CD14-positive monocyte (primary cell): ENCODE measurements around the gene TMIGD1. TPM values are rescaled to one million over a fixed set of nuclear protein-coding genes. Genes with fewer than 3 reads are reported as not detected.

Experiments
- DNase-seq, 3 donors: peaks; one replicate each; pipeline ENCODE4 v3.0.0-alpha.2; 2011 to 2022
- H2AFZ ChIP-seq: 2 replicates; pipeline ENCODE4 v1.6.0; 2012; ENCODE audit warnings: mild to moderate bottlenecking, low read depth, low read length, inconsistent platforms; ENCODE audit not compliant: insufficient read depth, poor library complexity, severe bottlenecking
- H3K27ac ChIP-seq, 2 donors: 1 replicate in 1 of 2; 2 replicates in 1 of 2; pipeline ENCODE4 v1.5.1; 2012 to 2013; ENCODE audit warnings: low read length in 2 of 2, control low read depth in 1 of 2, inconsistent platforms in 1 of 2, low read depth in 1 of 2, mild to moderate bottlenecking in 1 of 2
- H3K27me3 ChIP-seq, 2 donors: one replicate each; pipeline versions ENCODE4 v1.6.0 to v1.6.1; 2011 to 2013; ENCODE audit warnings: low read length in 2 of 2; ENCODE audit not compliant: control insufficient read depth in 2 of 2, insufficient read depth in 2 of 2
- H3K36me3 ChIP-seq, 2 donors: replicated peaks in 1 of 2; 1 replicate in 1 of 2; 2 replicates in 1 of 2; pipeline versions ENCODE4 v1.5.1 to v1.6.1; 2012 to 2013; ENCODE audit warnings: low read length in 2 of 2, control low read depth in 1 of 2, inconsistent platforms in 1 of 2, mild to moderate bottlenecking in 1 of 2; ENCODE audit not compliant: insufficient read depth in 2 of 2, control insufficient read depth in 1 of 2
- H3K4me1 ChIP-seq, 2 donors: 1 replicate in 1 of 2; 2 replicates in 1 of 2; pipeline versions ENCODE4 v1.5.1 to v1.6.1; 2012 to 2013; ENCODE audit warnings: low read length in 2 of 2, control low read depth in 1 of 2, inconsistent platforms in 1 of 2, mild to moderate bottlenecking in 1 of 2, moderate library complexity in 1 of 2; ENCODE audit not compliant: insufficient read depth in 2 of 2, control insufficient read depth in 1 of 2
- H3K4me2 ChIP-seq: replicated peaks from 2 replicates; pipeline ENCODE3; 2012; ENCODE audit warnings: low read length, moderate library complexity, mild to moderate bottlenecking; ENCODE audit not compliant: poor library complexity, severe bottlenecking; ENCODE audit errors: extremely low read depth
- H3K4me3 ChIP-seq, 3 experiments: fragments of 200-600 bp in 1 of 3; sonication (generic) in 1 of 3; replicated peaks in 1 of 3; 1 replicate in 2 of 3; 2 replicates in 1 of 3; pipeline ENCODE4 v1.5.1; 2011 to 2013; ENCODE audit warnings: low read length in 3 of 3, mild to moderate bottlenecking in 3 of 3, control low read depth in 2 of 3, low read depth in 2 of 3, inconsistent platforms in 1 of 3, moderate library complexity in 1 of 3
- H3K79me2 ChIP-seq: 2 replicates; pipeline ENCODE4 v1.6.0; 2012; ENCODE audit warnings: mild to moderate bottlenecking, control low read depth, inconsistent platforms, low read length, moderate library complexity; ENCODE audit not compliant: insufficient read depth
- H3K9ac ChIP-seq: 2 replicates; pipeline ENCODE4 v1.6.0; 2017; ENCODE audit warnings: low read length, mild to moderate bottlenecking; ENCODE audit not compliant: insufficient read depth, poor library complexity, severe bottlenecking
- H3K9me3 ChIP-seq, 2 donors: replicated peaks in 1 of 2; 1 replicate in 1 of 2; 2 replicates in 1 of 2; pipeline versions ENCODE4 v1.5.1 to v1.6.1; 2012 to 2013; ENCODE audit warnings: low read length in 2 of 2, control low read depth in 1 of 2; ENCODE audit not compliant: control insufficient read depth in 1 of 2, insufficient read depth in 1 of 2
- H4K20me1 ChIP-seq: 2 replicates; pipeline ENCODE4 v1.6.0; 2012; ENCODE audit warnings: mild to moderate bottlenecking, low read length, control low read depth, moderate library complexity; ENCODE audit not compliant: insufficient read depth
- H3K27ac Mint-ChIP-seq, 7 donors: one replicate each; pipeline ENCODE4 v1.8.0; 2020; ENCODE audit warnings: mild to moderate bottlenecking in 7 of 7, mixed read lengths in 7 of 7, moderate library complexity in 6 of 7, inconsistent platforms in 2 of 7
- H3K27me3 Mint-ChIP-seq, 3 donors: one replicate each; pipeline ENCODE4 v1.8.0; 2021 to 2022; ENCODE audit warnings: low read depth in 3 of 3, mild to moderate bottlenecking in 3 of 3, mixed read lengths in 3 of 3, moderate library complexity in 3 of 3, inconsistent platforms in 1 of 3
- H3K36me3 Mint-ChIP-seq, 2 donors: one replicate each; pipeline ENCODE4 v1.8.0; 2020; ENCODE audit warnings: mixed read lengths in 2 of 2, inconsistent platforms in 1 of 2, mild to moderate bottlenecking in 1 of 2
- H3K4me1 Mint-ChIP-seq: one replicate; pipeline ENCODE4 v1.8.0; 2020; ENCODE audit warnings: mild to moderate bottlenecking, mixed read lengths
- H3K4me3 Mint-ChIP-seq, 2 donors: one replicate each; pipeline ENCODE4 v1.8.0; 2020; ENCODE audit warnings: mild to moderate bottlenecking in 2 of 2, mixed read lengths in 2 of 2, moderate library complexity in 1 of 2
- H3K9me3 Mint-ChIP-seq, 7 donors: one replicate each; pipeline ENCODE4 v1.8.0; 2020 to 2022; ENCODE audit warnings: mixed read lengths in 7 of 7, mild to moderate bottlenecking in 6 of 7, moderate library complexity in 6 of 7, inconsistent platforms in 2 of 7
- WGBS: methylation state at CpG from one replicate; pipeline ENCODE4 v1.1.5; 2013; ENCODE audit warnings: missing lambda C conversion rate; ENCODE audit not compliant: insufficient coverage; 5-methylcytosine and 5-hydroxymethylcytosine counted together
- intact Hi-C, 2 donors: fragments of 100-400 bp; cut with micrococcal nuclease; formaldehyde crosslinking; loops; one replicate each; pipeline versions ENCODE4 v1.15.0 to v1.15.1; 2023
- polyA plus RNA-seq, 3 donors: library from polyadenylated mRNA; depleted of rRNA in 1 of 3; unstranded in 2 of 3; stranded (reverse) in 1 of 3; fragments of 300-500 nt in 2 of 3; fragments of >200 nt in 1 of 3; fragmentation: Illumina TruSeq in 2 of 3; gene quantifications; 1 replicate in 2 of 3; 2 replicates in 1 of 3; pipeline ENCODE4 v1.2.3, GENCODE V29; 2012 to 2021
- TF ChIP-seq, protein P1 (sequence below): fragments of 200-600 bp; IDR thresholded peaks from one replicate; pipeline ENCODE4 v1.8.0; 2022; ENCODE audit warnings: antibody characterized with exemption, mild to moderate bottlenecking

Gene TMIGD1
- polyA plus RNA-seq, 3 donors, result not detected

GRCh38 chr17:30369995-30370394, 36.1 kb upstream of the TMIGD1 start:
- H3K9ac ChIP-seq, result no peak overlapping the region
- TF ChIP-seq, protein P1, sequence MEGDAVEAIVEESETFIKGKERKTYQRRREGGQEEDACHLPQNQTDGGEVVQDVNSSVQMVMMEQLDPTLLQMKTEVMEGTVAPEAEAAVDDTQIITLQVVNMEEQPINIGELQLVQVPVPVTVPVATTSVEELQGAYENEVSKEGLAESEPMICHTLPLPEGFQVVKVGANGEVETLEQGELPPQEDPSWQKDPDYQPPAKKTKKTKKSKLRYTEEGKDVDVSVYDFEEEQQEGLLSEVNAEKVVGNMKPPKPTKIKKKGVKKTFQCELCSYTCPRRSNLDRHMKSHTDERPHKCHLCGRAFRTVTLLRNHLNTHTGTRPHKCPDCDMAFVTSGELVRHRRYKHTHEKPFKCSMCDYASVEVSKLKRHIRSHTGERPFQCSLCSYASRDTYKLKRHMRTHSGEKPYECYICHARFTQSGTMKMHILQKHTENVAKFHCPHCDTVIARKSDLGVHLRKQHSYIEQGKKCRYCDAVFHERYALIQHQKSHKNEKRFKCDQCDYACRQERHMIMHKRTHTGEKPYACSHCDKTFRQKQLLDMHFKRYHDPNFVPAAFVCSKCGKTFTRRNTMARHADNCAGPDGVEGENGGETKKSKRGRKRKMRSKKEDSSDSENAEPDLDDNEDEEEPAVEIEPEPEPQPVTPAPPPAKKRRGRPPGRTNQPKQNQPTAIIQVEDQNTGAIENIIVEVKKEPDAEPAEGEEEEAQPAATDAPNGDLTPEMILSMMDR, result no peak
- H3K9me3 Mint-ChIP-seq, result peaks cover 0 to 3% (median 0%) of the 10 kb centered on the region in 7 donors
- no peaks in the 10 kb centered on the region for H3K27me3 ChIP-seq
- H3K4me1 Mint-ChIP-seq, result peaks cover 20% of the 10 kb centered on the region
- no peak overlapping the region for H3K4me2 ChIP-seq
- H3K36me3 Mint-ChIP-seq, result no peaks in the 10 kb centered on the region
- no peak overlapping the region for H2AFZ ChIP-seq
- peak in 1 of 3 donors; percentile 23 for DNase-seq
- no peak overlapping the region for H3K4me3 ChIP-seq
- peaks cover 13 to 14% of the 10 kb centered on the region in 2 donors for H3K4me1 ChIP-seq
- no peak overlapping the region for H3K4me3 Mint-ChIP-seq
- intact Hi-C loops, result no loop called here
- H3K79me2 ChIP-seq, result no peaks in the 10 kb centered on the region
- H3K36me3 ChIP-seq, result no peaks in the 10 kb centered on the region
- H4K20me1 ChIP-seq, result no peaks in the 10 kb centered on the region
- peak overlapping the region in 1 of 2 donors; percentile 47 for H3K27ac ChIP-seq
- H3K9me3 ChIP-seq, result no peaks in the 10 kb centered on the region
- H3K27ac Mint-ChIP-seq, result peak overlapping the region in 3 of 7 donors; percentile 68 to 89 (median 85)
- peaks cover 0 to 2% (median 0%) of the 10 kb centered on the region in 3 donors for H3K27me3 Mint-ChIP-seq

- peak overlapping the region; percentile 26 to 47 for H3K27ac ChIP-seq
- DNase-seq, result peak in 2 of 3 donors; percentile 54 to 69
Measured at GRCh38 chr17:30368912-30369720, 35.3 kb upstream of the TMIGD1 start.

More at GRCh38 chr17:30368912-30369720, 35.3 kb upstream of the TMIGD1 start:
- Histone ChIP-seq H3K79me2 (no peaks in the 10 kb centered on the region), H3K4me1 (peaks cover 16 to 18% of the 10 kb centered on the region in 2 donors), H4K20me1 (no peaks in the 10 kb centered on the region), H3K4me2 (peak overlapping the region; percentile 36), H2AFZ (peak overlapping the region; percentile 38), H3K36me3 (no peaks in the 10 kb centered on the region), H3K9me3 (no peaks in the 10 kb centered on the region), H3K27me3 (no peaks in the 10 kb centered on the region), H3K9ac (no peak overlapping the region), H3K4me3 (peak overlapping the region in 1 of 3 experiments; percentile 7)
- TF ChIP-seq, protein P1, result no peak
- intact Hi-C loops, result no loop called here
- no peaks in the 10 kb centered on the region for H3K36me3 Mint-ChIP-seq
- H3K9me3 Mint-ChIP-seq, result peaks cover 0 to 3% (median 0%) of the 10 kb centered on the region in 7 donors
- no peaks in the 10 kb centered on the region for H3K27me3 Mint-ChIP-seq
- peaks cover 23% of the 10 kb centered on the region for H3K4me1 Mint-ChIP-seq
- WGBS, result 54% methylated on average over 2 of the region's 13 CpGs
- H3K4me3 Mint-ChIP-seq, result peak overlapping the region in 1 of 2 donors; percentile 63
- peak overlapping the region; percentile 71 to 94 (median 88) for H3K27ac Mint-ChIP-seq
